ENCODE results near the gene CELF3.

DNA sequence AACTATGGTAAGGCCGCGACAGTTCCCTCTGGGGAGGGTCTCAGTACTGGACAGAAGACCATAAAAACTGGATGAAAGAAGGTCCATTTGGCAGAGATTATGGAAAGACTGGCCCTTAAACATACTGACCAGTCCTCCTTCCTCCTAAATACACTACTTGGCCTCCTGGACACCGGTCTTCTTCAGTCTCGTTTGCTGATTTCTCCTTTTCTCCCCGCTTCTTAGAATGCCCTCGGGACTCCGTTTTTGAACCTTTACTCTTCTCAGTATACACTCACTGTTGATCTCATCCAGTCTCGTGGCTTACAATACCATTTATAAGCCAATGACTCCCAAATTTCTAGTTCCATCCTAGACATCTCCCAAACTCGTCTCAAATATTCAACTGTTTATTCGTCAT, 47.4 kb upstream of the CELF3 start:
- TF ChIP-seq, protein P1, sequence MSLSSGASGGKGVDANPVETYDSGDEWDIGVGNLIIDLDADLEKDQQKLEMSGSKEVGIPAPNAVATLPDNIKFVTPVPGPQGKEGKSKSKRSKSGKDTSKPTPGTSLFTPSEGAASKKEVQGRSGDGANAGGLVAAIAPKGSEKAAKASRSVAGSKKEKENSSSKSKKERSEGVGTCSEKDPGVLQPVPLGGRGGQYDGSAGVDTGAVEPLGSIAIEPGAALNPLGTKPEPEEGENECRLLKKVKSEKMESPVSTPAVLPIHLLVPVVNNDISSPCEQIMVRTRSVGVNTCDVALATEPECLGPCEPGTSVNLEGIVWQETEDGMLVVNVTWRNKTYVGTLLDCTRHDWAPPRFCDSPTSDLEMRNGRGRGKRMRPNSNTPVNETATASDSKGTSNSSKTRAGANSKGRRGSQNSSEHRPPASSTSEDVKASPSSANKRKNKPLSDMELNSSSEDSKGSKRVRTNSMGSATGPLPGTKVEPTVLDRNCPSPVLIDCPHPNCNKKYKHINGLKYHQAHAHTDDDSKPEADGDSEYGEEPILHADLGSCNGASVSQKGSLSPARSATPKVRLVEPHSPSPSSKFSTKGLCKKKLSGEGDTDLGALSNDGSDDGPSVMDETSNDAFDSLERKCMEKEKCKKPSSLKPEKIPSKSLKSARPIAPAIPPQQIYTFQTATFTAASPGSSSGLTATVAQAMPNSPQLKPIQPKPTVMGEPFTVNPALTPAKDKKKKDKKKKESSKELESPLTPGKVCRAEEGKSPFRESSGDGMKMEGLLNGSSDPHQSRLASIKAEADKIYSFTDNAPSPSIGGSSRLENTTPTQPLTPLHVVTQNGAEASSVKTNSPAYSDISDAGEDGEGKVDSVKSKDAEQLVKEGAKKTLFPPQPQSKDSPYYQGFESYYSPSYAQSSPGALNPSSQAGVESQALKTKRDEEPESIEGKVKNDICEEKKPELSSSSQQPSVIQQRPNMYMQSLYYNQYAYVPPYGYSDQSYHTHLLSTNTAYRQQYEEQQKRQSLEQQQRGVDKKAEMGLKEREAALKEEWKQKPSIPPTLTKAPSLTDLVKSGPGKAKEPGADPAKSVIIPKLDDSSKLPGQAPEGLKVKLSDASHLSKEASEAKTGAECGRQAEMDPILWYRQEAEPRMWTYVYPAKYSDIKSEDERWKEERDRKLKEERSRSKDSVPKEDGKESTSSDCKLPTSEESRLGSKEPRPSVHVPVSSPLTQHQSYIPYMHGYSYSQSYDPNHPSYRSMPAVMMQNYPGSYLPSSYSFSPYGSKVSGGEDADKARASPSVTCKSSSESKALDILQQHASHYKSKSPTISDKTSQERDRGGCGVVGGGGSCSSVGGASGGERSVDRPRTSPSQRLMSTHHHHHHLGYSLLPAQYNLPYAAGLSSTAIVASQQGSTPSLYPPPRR (CRISPR knock-in tag; IDR thresholded peaks at IDR 0.05; ENCODE audit: borderline replicate concordance): no peak
- TF ChIP-seq ZNF510 (CRISPR knock-in tag; IDR thresholded peaks at IDR 0.05; ENCODE audit: low read depth) (no peak), AGO2 (optimal IDR thresholded peaks at IDR 0.05; ENCODE audit: low read depth, low read length) (no peak), SMC3 (IDR thresholded peaks at IDR 0.05; ENCODE audit: low read length) (no peak), HOXA9 (CRISPR knock-in tag; IDR thresholded peaks at IDR 0.05; ENCODE audit: borderline replicate concordance) (no peak), FIP1L1 (IDR thresholded peaks at IDR 0.05; ENCODE audit: borderline replicate concordance, insufficient read depth, low read depth, low read length) (no peak), CHD2 (IDR thresholded peaks at IDR 0.05; ENCODE audit: low read depth, low read length) (no peak)
- TF ChIP-seq, protein P2, sequence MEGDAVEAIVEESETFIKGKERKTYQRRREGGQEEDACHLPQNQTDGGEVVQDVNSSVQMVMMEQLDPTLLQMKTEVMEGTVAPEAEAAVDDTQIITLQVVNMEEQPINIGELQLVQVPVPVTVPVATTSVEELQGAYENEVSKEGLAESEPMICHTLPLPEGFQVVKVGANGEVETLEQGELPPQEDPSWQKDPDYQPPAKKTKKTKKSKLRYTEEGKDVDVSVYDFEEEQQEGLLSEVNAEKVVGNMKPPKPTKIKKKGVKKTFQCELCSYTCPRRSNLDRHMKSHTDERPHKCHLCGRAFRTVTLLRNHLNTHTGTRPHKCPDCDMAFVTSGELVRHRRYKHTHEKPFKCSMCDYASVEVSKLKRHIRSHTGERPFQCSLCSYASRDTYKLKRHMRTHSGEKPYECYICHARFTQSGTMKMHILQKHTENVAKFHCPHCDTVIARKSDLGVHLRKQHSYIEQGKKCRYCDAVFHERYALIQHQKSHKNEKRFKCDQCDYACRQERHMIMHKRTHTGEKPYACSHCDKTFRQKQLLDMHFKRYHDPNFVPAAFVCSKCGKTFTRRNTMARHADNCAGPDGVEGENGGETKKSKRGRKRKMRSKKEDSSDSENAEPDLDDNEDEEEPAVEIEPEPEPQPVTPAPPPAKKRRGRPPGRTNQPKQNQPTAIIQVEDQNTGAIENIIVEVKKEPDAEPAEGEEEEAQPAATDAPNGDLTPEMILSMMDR (CRISPR knock-in tag; IDR thresholded peaks at IDR 0.05): no peak
- TF ChIP-seq, protein P3, sequence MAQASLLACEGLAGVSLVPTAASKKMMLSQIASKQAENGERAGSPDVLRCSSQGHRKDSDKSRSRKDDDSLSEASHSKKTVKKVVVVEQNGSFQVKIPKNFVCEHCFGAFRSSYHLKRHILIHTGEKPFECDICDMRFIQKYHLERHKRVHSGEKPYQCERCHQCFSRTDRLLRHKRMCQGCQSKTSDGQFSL (CRISPR knock-in tag; IDR thresholded peaks at IDR 0.05): no peak
